GM19035 (cell line): Measurements from ENCODE around the gene MEP1B.

Experiments
- ATAC-seq: cut with Tn5 transposase; IDR thresholded peaks from one replicate; pipeline ENCODE4 v1.9.1; 2021; ENCODE audit not compliant: unreplicated experiment

Gene MEP1B

DNA sequence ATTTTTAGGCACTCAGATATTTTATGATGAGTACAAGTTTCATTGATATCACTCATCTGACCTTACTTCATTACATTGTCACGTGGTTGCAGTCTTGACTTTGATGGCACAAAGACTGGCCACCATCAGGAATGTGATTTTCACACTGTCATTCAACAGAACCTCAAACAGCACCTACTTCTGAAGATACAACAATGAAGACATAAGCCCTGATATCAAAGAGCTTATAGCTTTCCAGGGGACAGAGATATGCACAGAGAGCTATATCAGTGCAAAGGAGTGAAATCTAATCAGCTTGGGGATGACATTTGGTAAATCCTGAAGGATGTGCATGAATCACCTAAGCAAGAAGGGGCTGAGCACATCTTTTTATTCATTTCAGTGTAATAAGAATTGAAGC lies 72.3 kb downstream of the MEP1B start:
- ATAC-seq, result no peak

DNA sequence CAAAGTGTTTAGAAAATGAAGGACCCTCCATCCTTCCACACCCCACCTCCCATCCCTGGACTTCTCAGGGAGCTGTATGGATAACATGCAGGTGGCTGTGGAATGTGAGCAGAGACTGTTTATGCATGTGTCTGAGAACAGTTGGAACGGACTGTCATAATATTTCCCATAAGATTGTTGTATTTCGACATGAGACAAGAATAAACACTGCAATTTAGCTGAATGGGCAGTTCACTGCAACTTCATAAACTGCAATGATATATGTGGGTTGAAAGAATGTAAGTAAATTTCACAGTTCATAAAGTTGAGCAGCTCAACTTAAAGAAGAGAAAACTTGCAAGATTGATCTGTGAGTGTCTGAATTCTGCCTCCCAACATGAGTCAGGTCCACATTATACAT lies 74.6 kb downstream of the MEP1B start:
- no peak for ATAC-seq

DNA sequence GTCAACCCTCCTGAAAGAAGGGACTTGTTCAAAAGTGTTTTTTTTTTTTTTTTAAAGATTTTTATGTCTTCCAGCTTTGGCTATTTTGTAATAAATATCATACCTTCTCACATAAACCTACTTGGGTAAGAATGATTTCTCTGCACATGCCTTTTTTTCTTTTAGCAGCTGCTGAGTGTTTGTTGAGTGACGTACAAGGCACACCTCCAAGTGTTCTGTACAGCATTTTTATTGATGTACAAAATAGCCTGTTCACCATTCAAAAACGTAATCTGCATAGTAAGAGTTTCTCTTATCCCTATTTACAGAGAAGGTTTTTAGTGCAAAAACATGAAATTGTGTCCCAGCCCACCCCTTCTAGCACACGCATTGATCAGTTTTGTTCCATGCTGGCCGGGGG lies 77.6 kb downstream of the MEP1B start:
- ATAC-seq, result no peak
